Endothelial cell (in vitro differentiated cells): ENCODE results near the gene ATCAY. TPM values are rescaled to one million over a fixed set of nuclear protein-coding genes. Genes with fewer than 3 reads are reported as not detected.

Experiments
- DNase-seq: peaks from one replicate; pipeline ENCODE4 v3.0.0; 2021; ENCODE audit warnings: low spot score
- H3K27ac Mint-ChIP-seq: one replicate; pipeline ENCODE4 v1.8.0; 2021; ENCODE audit warnings: mixed read lengths, inconsistent platforms; ENCODE audit not compliant: unreplicated experiment
- H3K27me3 Mint-ChIP-seq: one replicate; pipeline ENCODE4 v1.8.0; 2021; ENCODE audit warnings: mild to moderate bottlenecking, moderate library complexity, mixed read lengths, inconsistent platforms; ENCODE audit not compliant: unreplicated experiment
- H3K36me3 Mint-ChIP-seq: one replicate; pipeline ENCODE4 v1.8.0; 2021; ENCODE audit warnings: mild to moderate bottlenecking, low read depth, mixed read lengths, inconsistent platforms; ENCODE audit not compliant: unreplicated experiment
- H3K4me1 Mint-ChIP-seq: one replicate; pipeline ENCODE4 v1.8.0; 2021; ENCODE audit warnings: mild to moderate bottlenecking, mixed read lengths, inconsistent platforms; ENCODE audit not compliant: unreplicated experiment
- H3K4me3 Mint-ChIP-seq: one replicate; pipeline ENCODE4 v1.8.0; 2021; ENCODE audit warnings: mild to moderate bottlenecking, mixed read lengths, inconsistent platforms; ENCODE audit not compliant: unreplicated experiment
- H3K9me3 Mint-ChIP-seq: one replicate; pipeline ENCODE4 v1.8.0; 2021; ENCODE audit warnings: mixed read lengths, inconsistent platforms; ENCODE audit not compliant: unreplicated experiment
- CTCF ChIP-seq: fragments of 200-600 bp; sonication (generic); IDR thresholded peaks from one replicate; pipeline ENCODE4 v1.5.0; 2021; ENCODE audit warnings: antibody characterized with exemption; ENCODE audit not compliant: unreplicated experiment
- total RNA-seq: library from RNA; stranded (reverse); fragmentation: NEBNext Ultra II Directional; extraction: Animal tissue kit (Norgen Biotek cat#: 25700); gene quantifications from one replicate; pipeline ENCODE4 v1.2.1, GENCODE V29; 2021; ENCODE audit not compliant: unreplicated experiment

Gene ATCAY
- total RNA-seq, 1 donor from 2014 or later: 0.67 TPM

GRCh38 chr19:3907626-3908265, 27.3 kb downstream of the ATCAY start:
- no peak overlapping the region for H3K27ac Mint-ChIP-seq
- H3K9me3 Mint-ChIP-seq: no peaks in the 10 kb centered on the region
- H3K4me3 Mint-ChIP-seq: no peak overlapping the region
- H3K36me3 Mint-ChIP-seq: no peaks in the 10 kb centered on the region
- no peaks in the 10 kb centered on the region for H3K27me3 Mint-ChIP-seq
- no peak for DNase-seq
- no peaks in the 10 kb centered on the region for H3K4me1 Mint-ChIP-seq
- TF ChIP-seq CTCF: no peak

GRCh38 chr19:3908266-3909054, 28.0 kb downstream of the ATCAY start:
- Mint-ChIP-seq H3K27ac (no peak overlapping the region), H3K4me3 (no peak overlapping the region), H3K36me3 (no peaks in the 10 kb centered on the region), H3K9me3 (no peaks in the 10 kb centered on the region), H3K27me3 (no peaks in the 10 kb centered on the region), H3K4me1 (no peaks in the 10 kb centered on the region)
- no peak for DNase-seq
- no peak for TF ChIP-seq CTCF

GRCh38 chr19:3910105-3910504, 29.6 kb downstream of the ATCAY start:
- no peak for TF ChIP-seq CTCF
- Mint-ChIP-seq H3K4me1 (no peaks in the 10 kb centered on the region), H3K9me3 (no peaks in the 10 kb centered on the region), H3K27me3 (no peaks in the 10 kb centered on the region), H3K36me3 (no peaks in the 10 kb centered on the region), H3K4me3 (no peak overlapping the region), H3K27ac (no peak overlapping the region)
- DNase-seq: no peak

- H3K27ac Mint-ChIP-seq: no peak overlapping the region
- peaks cover 3% of the 10 kb centered on the region for H3K27me3 Mint-ChIP-seq
- H3K9me3 Mint-ChIP-seq: no peaks in the 10 kb centered on the region
- no peak overlapping the region for H3K4me3 Mint-ChIP-seq
- H3K4me1 Mint-ChIP-seq: no peaks in the 10 kb centered on the region
- no peak for TF ChIP-seq CTCF
- no peak for DNase-seq
- H3K36me3 Mint-ChIP-seq: peaks cover 3% of the 10 kb centered on the region
These were observed 33.7 kb downstream of the ATCAY start for GRCh38 chr19:3914199-3914598.

- no peak for DNase-seq
- no peak for TF ChIP-seq CTCF
- Mint-ChIP-seq H3K36me3 (peaks cover 3% of the 10 kb centered on the region), H3K27me3 (peaks cover 3% of the 10 kb centered on the region), H3K9me3 (no peaks in the 10 kb centered on the region), H3K4me1 (no peaks in the 10 kb centered on the region), H3K4me3 (no peak overlapping the region), H3K27ac (no peak overlapping the region)
These were observed 35.5 kb downstream of the ATCAY start for GRCh38 chr19:3916033-3916432.
